HepG2 (cell line): ENCODE results near the gene MRI1. TPM values are rescaled to one million over a fixed set of nuclear protein-coding genes. Genes with fewer than 3 reads are reported as not detected.

Source experiments
- AKNA ChIP-seq: sonication (generic); formaldehyde crosslinking; IDR thresholded peaks from 2 replicates; pipeline ENCODE4 v1.4.0; 2020; ENCODE audit warnings: missing genetic modification reagents, borderline replicate concordance
- FOXA1 ChIP-seq, 2 experiments: fragments of 450-650 bp in 1 of 2; sonication (generic) in 1 of 2; formaldehyde crosslinking in 1 of 2; IDR thresholded peaks; 2 replicates each; pipeline versions ENCODE4 v1.4.0 to v1.6.1; 2016 to 2020; ENCODE audit warnings: missing genetic modification reagents in 1 of 2
- GATAD2A ChIP-seq: IDR thresholded peaks from 2 replicates; pipeline ENCODE4 v1.6.1; 2016
- MAFG ChIP-seq: sonication (generic); formaldehyde crosslinking; IDR thresholded peaks from 2 replicates; pipeline ENCODE4 v1.5.1; 2020; ENCODE audit warnings: mild to moderate bottlenecking, missing genetic modification reagents
- MBD4 ChIP-seq: IDR thresholded peaks from 2 replicates; pipeline ENCODE4 v1.6.1; 2012; ENCODE audit warnings: low read length, inconsistent platforms, borderline replicate concordance
- MNT ChIP-seq: fragments of 450-650 bp; IDR thresholded peaks from 2 replicates; pipeline ENCODE4 v1.6.1; 2016
- PTBP1 ChIP-seq: fragments of 200-400 bp; formaldehyde crosslinking; IDR thresholded peaks from 2 replicates; pipeline ENCODE4 v1.6.1; 2018; ENCODE audit warnings: low read length, low read depth; ENCODE audit not compliant: poor library complexity, severe bottlenecking
- SP2 ChIP-seq: sonication (generic); formaldehyde crosslinking; IDR thresholded peaks from 2 replicates; pipeline ENCODE4 v1.5.1; 2020; ENCODE audit warnings: mild to moderate bottlenecking, missing genetic modification reagents
- YY1 ChIP-seq: IDR thresholded peaks from 2 replicates; pipeline ENCODE4 v1.6.1; 2011; ENCODE audit warnings: low read length, low read depth, moderate library complexity, mild to moderate bottlenecking; ENCODE audit not compliant: insufficient read depth, insufficient replicate concordance
- ZNF335 ChIP-seq: sonication (generic); formaldehyde crosslinking; IDR thresholded peaks from 2 replicates; pipeline ENCODE4 v1.4.0; 2020; ENCODE audit warnings: missing genetic modification reagents
- ZNF790 ChIP-seq: sonication (generic); formaldehyde crosslinking; IDR thresholded peaks from 2 replicates; pipeline ENCODE4 v1.8.0; 2022; ENCODE audit warnings: missing genetic modification reagents, mild to moderate bottlenecking, borderline replicate concordance
- polyA plus RNA-seq, 8 experiments: library from polyadenylated mRNA; depleted of rRNA in 3 of 8; stranded (reverse) in 7 of 8; unstranded in 1 of 8; fragments of >200 nt; fragmentation: Illumina TruSeq in 4 of 8; extraction: Trizol in 4 of 8; gene quantifications; 2 replicates each; pipeline versions ENCODE4 v1.2.1 to v1.2.3, GENCODE V29; 2011 to 2016; ENCODE audit warnings: low read depth in 4 of 8, missing spikeins in 1 of 8, mixed read lengths in 1 of 8; ENCODE audit not compliant: insufficient read depth in 1 of 8
- total RNA-seq, 5 experiments: library from RNA; depleted of rRNA; stranded (reverse); fragments of >200 nt; fragmentation: Illumina TruSeq; extraction: Trizol; gene quantifications; 2 replicates each; pipeline ENCODE4 v1.2.3, GENCODE V29; 2016; ENCODE audit warnings: low read depth in 1 of 5
- TF ChIP-seq, protein P1 (sequence below): sonication (generic); formaldehyde crosslinking; IDR thresholded peaks from 2 replicates; pipeline ENCODE4 v1.4.0; 2020; ENCODE audit warnings: missing genetic modification reagents, borderline replicate concordance
- TF ChIP-seq, protein P2 (sequence below): sonication (generic); formaldehyde crosslinking; IDR thresholded peaks from 2 replicates; pipeline ENCODE4 v1.5.1; 2020; ENCODE audit warnings: mild to moderate bottlenecking, missing genetic modification reagents, moderate library complexity

Gene MRI1
- total and polyA plus RNA-seq, 2 of the 13 experiments (the other 11 are each of a cell fraction or from before 2014, with no cell fraction given): 20.1 to 20.6 TPM

DNA sequence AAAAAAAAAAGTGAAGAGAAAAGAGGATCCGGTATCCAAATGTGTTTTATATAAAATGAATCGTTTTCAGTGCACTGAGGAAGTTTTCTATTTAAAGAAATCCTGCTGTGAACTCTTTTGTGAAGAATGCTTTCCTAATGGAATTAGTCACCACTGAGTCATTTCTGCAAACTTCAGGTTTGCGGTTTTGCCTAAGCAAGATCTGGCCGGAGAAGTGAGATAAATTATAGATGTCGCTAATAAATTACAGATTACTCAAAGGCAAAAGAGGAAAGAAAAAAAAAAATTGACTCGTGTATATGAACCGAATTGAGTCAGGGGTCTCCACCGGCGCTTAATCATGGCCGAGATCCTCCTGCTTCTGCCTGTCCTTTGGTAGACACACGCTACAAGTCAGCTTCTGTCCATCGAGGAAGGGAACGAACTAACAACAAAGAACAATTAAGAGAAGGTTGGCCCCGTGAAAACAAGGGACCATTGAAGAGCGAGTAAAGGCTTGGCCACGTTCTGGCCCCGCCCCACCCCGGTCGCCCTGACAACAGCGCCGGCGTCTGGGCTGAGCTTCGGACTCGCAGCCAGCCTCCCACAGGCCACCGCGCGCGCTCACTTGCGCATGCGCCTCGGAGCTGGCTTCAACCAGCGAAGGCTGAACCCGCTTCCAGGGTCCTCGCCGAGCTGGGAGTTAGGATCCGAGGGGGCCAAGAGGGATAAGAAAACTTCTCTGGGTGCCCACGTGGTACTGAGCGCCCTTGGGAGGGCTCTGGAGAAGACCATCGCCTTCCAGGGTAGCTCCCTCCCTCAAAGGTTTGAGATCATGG, 33.0 kb upstream of the MRI1 start (continued):
- TF ChIP-seq YY1 (no peak), GATAD2A (peak; percentile 37; the same call in 1 of the 2 replicates), SP2 (CRISPR knock-in tag) (0 out of 2 replicates have a peak, but pooled peaks have one; percentile 26), ZNF335 (peak; percentile 43; the same call in 1 of the 2 replicates), MAFG (CRISPR knock-in tag) (no peak), MBD4 (no peak), AKNA (no peak), FOXA1 (IDR thresholded peaks at IDR 0.05) (no peak), FOXA1 (CRISPR knock-in tag; IDR thresholded peaks at IDR 0.05) (no peak), MNT (peak; percentile 74), ZNF790 (CRISPR knock-in tag) (no peak), PTBP1 (no peak)
- TF ChIP-seq, protein P1, sequence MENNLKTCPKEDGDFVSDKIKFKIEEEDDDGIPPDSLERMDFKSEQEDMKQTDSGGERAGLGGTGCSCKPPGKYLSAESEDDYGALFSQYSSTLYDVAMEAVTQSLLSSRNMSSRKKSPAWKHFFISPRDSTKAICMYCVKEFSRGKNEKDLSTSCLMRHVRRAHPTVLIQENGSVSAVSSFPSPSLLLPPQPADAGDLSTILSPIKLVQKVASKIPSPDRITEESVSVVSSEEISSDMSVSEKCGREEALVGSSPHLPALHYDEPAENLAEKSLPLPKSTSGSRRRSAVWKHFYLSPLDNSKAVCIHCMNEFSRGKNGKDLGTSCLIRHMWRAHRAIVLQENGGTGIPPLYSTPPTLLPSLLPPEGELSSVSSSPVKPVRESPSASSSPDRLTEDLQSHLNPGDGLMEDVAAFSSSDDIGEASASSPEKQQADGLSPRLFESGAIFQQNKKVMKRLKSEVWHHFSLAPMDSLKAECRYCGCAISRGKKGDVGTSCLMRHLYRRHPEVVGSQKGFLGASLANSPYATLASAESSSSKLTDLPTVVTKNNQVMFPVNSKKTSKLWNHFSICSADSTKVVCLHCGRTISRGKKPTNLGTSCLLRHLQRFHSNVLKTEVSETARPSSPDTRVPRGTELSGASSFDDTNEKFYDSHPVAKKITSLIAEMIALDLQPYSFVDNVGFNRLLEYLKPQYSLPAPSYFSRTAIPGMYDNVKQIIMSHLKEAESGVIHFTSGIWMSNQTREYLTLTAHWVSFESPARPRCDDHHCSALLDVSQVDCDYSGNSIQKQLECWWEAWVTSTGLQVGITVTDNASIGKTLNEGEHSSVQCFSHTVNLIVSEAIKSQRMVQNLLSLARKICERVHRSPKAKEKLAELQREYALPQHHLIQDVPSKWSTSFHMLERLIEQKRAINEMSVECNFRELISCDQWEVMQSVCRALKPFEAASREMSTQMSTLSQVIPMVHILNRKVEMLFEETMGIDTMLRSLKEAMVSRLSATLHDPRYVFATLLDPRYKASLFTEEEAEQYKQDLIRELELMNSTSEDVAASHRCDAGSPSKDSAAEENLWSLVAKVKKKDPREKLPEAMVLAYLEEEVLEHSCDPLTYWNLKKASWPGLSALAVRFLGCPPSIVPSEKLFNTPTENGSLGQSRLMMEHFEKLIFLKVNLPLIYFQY: no peak; the same call in 1 of the 2 replicates
- TF ChIP-seq, protein P2, sequence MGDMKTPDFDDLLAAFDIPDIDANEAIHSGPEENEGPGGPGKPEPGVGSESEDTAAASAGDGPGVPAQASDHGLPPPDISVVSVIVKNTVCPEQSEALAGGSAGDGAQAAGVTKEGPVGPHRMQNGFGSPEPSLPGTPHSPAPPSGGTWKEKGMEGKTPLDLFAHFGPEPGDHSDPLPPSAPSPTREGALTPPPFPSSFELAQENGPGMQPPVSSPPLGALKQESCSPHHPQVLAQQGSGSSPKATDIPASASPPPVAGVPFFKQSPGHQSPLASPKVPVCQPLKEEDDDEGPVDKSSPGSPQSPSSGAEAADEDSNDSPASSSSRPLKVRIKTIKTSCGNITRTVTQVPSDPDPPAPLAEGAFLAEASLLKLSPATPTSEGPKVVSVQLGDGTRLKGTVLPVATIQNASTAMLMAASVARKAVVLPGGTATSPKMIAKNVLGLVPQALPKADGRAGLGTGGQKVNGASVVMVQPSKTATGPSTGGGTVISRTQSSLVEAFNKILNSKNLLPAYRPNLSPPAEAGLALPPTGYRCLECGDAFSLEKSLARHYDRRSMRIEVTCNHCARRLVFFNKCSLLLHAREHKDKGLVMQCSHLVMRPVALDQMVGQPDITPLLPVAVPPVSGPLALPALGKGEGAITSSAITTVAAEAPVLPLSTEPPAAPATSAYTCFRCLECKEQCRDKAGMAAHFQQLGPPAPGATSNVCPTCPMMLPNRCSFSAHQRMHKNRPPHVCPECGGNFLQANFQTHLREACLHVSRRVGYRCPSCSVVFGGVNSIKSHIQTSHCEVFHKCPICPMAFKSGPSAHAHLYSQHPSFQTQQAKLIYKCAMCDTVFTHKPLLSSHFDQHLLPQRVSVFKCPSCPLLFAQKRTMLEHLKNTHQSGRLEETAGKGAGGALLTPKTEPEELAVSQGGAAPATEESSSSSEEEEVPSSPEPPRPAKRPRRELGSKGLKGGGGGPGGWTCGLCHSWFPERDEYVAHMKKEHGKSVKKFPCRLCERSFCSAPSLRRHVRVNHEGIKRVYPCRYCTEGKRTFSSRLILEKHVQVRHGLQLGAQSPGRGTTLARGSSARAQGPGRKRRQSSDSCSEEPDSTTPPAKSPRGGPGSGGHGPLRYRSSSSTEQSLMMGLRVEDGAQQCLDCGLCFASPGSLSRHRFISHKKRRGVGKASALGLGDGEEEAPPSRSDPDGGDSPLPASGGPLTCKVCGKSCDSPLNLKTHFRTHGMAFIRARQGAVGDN (CRISPR knock-in tag): peak; percentile 90
